Right ventricle myocardium superior (tissue), 1 donor: ENCODE measurements around the gene SETD1A. TPM values are rescaled to one million over a fixed set of nuclear protein-coding genes. Genes with fewer than 3 reads are reported as not detected.

Experiments used
- ATAC-seq: fragments of 200-7000 bp; cut with Tn5 transposase; one replicate; pipeline ENCODE4 v1.9.1; 2020; ENCODE audit warnings: mild to moderate bottlenecking; ENCODE audit not compliant: poor library complexity
- DNase-seq: peaks from one replicate; pipeline ENCODE4 v3.0.0-alpha.2; 2020
- intact Hi-C: fragments of 100-400 bp; cut with DNase I; formaldehyde crosslinking; loops from one replicate; pipeline ENCODE4 v1.11.2; 2022
- total RNA-seq: library from RNA; stranded (reverse); fragmentation: NEBNext Ultra II Directional; extraction: Animal tissue kit (Norgen Biotek cat#: 25700); gene quantifications from one replicate; pipeline ENCODE4 v1.2.1, GENCODE V29; 2021
- donor health status: DM: no; HTN: yes; CAD: no; lungs with severe emphysema.

Gene SETD1A
- total RNA-seq, 1 donor from 2014 or later = 6.9 TPM

DNA sequence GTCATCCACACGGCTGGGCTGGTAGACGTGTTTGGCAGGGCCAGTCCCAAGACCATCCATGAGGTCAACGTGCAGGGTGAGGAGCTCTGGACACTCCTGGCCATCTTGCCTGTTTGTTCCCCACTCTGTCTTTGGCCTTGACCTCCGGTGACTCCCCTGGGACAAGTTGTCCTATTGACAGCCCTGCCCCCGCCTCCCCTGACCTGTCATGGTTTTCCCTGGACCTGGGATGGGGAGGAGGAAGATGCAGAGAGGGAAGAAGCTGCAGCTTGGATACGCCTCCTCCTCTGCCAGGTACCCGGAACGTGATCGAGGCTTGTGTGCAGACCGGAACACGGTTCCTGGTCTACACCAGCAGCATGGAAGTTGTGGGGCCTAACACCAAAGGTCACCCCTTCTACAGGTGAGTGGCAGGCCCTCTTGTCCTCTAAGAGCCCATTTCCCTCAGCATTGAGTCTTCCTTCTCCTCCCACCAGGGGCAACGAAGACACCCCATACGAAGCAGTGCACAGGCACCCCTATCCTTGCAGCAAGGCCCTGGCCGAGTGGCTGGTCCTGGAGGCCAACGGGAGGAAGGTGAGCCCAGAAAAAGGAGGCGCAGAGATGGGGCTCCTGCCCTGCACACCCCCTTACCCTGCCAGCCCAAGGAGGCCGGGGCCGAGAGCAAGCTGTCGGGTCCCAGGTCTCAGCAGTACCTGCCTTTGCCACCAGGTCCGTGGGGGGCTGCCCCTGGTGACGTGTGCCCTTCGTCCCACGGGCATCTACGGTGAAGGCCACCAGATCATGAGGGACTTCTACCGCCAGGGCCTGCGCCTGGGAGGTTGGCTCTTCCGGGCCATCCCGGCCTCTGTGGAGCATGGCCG, 28.8 kb downstream of the SETD1A start:
- no peak for ATAC-seq
- intact Hi-C loops = loop anchor here (5.0 to 10.0 kb wide), 3 partner anchors 158 to 878 kb away; partner anchors contain the start of gene ZNF843
- no peak for DNase-seq

GRCh38 chr16:30987581-30988190, 30.1 kb downstream of the SETD1A start:
- intact Hi-C loops = loop anchor here (5.0 to 10.0 kb wide), 3 partner anchors 157 to 877 kb away; partner anchors contain the start of gene ZNF843
- DNase-seq (no peak), ATAC-seq (no peak)

- ATAC-seq (no peak), DNase-seq (no peak)
- intact Hi-C loops = loop anchor here (5.0 to 10.0 kb wide), 3 partner anchors 155 to 875 kb away; partner anchors contain the start of gene ZNF843
These were observed 32.0 kb downstream of the SETD1A start for GRCh38 chr16:30989469-30990047.

DNA sequence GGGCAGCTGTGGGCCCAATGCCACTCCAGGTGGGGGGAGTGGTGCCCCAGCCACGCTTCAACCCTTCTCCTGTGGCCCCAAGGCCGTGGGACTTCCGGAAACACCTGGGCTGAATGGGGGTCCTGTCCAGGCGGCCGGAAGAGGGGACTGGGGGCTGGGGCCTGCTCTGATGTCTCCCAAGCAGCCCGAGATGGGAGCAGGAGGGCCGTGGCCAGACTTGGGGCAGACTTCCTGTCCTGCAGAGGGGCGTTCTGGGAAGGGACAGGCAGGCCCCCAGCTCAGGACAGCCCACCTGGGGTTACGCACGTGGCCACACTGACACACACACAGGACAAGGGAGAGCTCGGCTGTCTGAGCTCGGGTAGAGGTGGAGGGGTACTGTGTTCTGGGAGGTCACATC, 32.6 kb downstream of the SETD1A start:
- intact Hi-C loops = no loop called here
- DNase-seq = no peak
- ATAC-seq = no peak

DNA sequence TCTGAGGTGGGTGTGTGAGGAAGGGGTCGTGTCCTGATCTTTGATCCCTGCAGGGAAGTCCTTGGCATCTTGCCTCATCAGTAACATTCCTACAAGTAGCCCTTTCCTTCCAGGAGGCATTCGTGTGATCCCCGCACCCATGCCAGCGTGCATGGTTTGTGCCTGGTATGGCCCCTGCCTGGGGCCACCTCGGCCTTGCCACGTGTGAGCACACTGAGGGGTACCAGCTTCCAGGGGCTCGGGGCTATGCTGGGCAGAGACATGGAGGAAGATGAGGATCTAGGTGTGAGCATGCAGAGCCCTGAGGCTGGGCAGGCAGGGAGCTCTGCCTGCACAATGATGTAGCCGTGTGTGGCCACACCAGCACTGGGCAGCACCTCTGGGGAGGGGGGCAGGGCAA, 33.5 kb downstream of the SETD1A start:
- ATAC-seq (no peak), DNase-seq (no peak)
- intact Hi-C loops = no loop called here

DNA sequence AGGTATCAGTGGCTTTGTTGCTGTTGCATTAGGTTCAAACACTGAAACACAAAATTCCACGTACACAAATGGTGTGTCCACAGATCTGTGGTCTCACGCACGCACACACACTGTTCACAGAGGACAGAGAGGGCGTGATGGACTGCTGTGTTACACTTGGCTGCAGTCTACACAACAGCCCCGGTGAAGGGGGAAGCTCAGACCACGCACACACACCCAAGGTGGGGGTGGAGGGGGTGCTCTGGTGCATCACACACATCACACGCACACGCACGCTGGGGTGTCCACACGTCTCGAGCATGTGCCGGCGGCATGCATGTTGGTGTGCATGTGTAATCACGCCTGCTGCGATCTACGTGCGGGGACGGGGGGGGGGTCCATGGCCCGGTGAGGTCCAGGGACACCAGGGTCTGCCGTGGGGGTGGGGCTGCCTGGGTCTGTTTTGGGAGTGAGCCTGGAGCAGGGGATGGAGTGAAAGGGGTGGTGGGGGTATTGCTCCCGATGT, 34.8 kb downstream of the SETD1A start:
- intact Hi-C loops = no loop called here
- no peak for ATAC-seq
- no peak for DNase-seq

DNA sequence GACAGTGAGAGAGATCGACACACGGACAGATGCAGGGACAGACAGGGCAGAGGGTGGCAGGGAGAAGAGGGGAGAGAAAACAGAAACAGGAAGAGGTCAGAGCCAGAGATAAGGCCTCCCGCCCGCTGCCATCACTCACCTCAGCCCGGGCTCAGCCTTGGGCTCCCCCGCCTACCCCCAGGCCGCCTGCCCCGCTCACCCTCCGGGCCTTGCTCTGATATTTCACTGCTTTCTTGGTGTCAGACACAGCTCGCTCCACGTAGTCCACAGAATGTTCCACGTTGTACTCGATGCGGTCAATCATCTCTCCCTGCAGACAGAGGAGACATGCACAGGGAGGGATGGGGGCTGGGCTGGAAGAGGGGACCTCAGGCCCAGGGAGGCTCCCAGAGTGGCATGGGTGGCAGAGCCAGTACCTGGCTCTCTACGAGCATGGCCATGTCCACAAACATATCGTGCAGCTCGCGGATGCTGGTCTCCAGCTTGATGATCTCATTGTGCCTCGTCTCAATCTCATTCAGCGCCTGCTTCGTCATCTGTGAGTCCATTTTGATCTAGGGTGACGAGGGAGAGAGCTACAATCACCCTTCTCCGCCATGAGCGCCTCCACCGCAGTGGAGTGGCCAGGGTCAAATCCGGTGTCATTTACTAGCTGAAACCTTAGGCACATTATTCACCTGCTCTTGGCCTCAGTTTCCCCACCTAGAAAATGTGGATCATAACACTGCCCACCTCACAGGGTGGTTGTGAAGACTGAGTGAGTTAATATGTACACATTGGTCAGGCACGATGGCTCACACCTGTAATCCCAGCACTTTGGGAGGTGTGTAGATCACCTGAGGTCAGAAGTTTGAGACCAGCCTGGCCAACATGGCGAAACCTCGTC, 35.6 kb downstream of the SETD1A start:
- DNase-seq = no peak
- intact Hi-C loops = no loop called here
- ATAC-seq = no peak

DNA sequence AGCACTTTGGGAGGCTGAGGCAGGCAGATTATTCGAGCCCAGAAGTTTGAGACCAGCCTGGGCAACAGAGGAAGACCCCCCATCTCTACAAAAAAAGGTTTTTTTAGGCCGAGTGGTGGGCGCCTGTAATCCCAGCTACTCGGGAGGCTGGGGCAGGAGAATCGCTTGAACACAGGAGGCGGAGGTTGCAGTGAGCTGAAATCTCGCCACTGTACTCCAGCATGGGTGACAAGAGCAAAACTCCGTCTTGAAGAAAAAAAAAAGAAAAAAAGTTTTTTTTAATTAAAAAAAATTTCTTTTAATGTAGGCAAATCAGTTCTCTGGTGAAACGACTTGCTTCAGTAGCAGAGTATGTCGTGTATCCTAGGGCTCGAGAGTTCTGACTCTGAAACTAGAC, 38.4 kb downstream of the SETD1A start:
- ATAC-seq (no peak), DNase-seq (no peak)
- intact Hi-C loops = no loop called here

DNA sequence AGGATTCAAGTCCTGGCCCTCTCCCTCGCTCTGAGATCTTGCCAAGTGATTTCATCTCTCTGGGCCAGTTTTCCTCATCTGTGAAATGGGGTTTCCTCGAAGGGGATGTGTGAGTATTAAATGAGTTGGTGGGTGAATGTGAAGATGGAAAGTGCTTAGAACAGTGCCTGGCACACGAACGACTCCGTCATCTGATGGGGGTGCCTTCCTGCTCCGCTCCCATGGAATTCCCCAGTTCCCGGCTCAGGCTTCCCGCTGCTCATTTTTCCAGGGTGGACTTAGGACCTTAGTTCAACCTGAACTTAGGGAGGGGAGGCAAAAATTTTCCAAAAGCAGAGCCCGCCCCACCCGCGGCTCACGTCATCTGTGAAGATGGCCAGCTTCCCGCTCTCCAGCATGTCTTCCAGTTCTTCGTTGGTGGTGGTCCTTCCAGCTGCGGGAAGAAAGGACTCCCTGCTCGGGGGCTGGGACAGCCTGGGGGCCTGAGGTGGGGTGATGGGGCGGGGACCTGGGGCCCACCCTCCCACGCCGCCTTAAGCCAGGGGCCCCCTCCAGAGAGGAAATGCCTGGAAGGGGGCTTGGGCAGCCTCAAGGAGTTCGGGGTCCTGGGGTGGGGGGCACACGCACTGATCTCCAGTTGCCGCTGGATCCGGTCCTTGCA, 38.9 kb downstream of the SETD1A start:
- intact Hi-C loops = no loop called here
- ATAC-seq = peak; percentile 13
- no peak for DNase-seq

GRCh38 chr16:30996985-30997724, 39.6 kb downstream of the SETD1A start:
- intact Hi-C loops = no loop called here
- DNase-seq (peak; percentile 89), ATAC-seq (peak; percentile 98)

- ATAC-seq (peak; percentile 1), DNase-seq (no peak)
- intact Hi-C loops = no loop called here
These were observed 40.5 kb downstream of the SETD1A start for GRCh38 chr16:30997725-30998711.

GRCh38 chr16:30998852-30999761, 41.6 kb downstream of the SETD1A start:
- intact Hi-C loops = no loop called here
- no peak for ATAC-seq
- DNase-seq = no peak

GRCh38 chr16:31000671-31001382, 43.3 kb downstream of the SETD1A start:
- DNase-seq (no peak), ATAC-seq (no peak)
- intact Hi-C loops = no loop called here

- intact Hi-C loops = no loop called here
- peak; percentile 46 for DNase-seq
- peak; percentile 18 for ATAC-seq
These were observed 44.1 kb downstream of the SETD1A start for GRCh38 chr16:31001507-31002249.
